Spinal cord (tissue), 10 donors: ENCODE data around the gene NOS1AP. TPM values are rescaled to one million over a fixed set of nuclear protein-coding genes. Genes with fewer than 3 reads are reported as not detected.

Source experiments
- DNase-seq, 6 donors: peaks; one replicate each; pipeline versions ENCODE4 v3.0.0 to v3.0.0-alpha.2; 2013 to 2015; ENCODE audit warnings: low spot score in 6 of 6, low read depth in 4 of 6
- H3K27ac ChIP-seq: one replicate; pipeline ENCODE4 v1.5.1; 2013; ENCODE audit warnings: low read depth, low read length, control low read depth
- H3K27me3 ChIP-seq: one replicate; pipeline ENCODE4 v1.6.1; 2013; ENCODE audit warnings: low read length; ENCODE audit not compliant: control insufficient read depth, insufficient read depth
- H3K36me3 ChIP-seq: one replicate; pipeline ENCODE4 v1.6.1; 2013; ENCODE audit warnings: low read length; ENCODE audit not compliant: control insufficient read depth, insufficient read depth
- H3K4me1 ChIP-seq: one replicate; pipeline ENCODE4 v1.6.1; 2013; ENCODE audit warnings: low read length; ENCODE audit not compliant: control insufficient read depth, insufficient read depth
- H3K4me3 ChIP-seq: one replicate; pipeline ENCODE4 v1.5.1; 2013; ENCODE audit warnings: low read depth, low read length, control low read depth
- H3K9me3 ChIP-seq: one replicate; pipeline ENCODE4 v1.6.1; 2013; ENCODE audit warnings: low read length; ENCODE audit not compliant: control insufficient read depth, insufficient read depth
- WGBS: methylation state at CpG from one replicate; pipeline ENCODE4 v1.1.5; 2013; ENCODE audit warnings: missing lambda C conversion rate; ENCODE audit not compliant: insufficient coverage; 5-methylcytosine and 5-hydroxymethylcytosine counted together
- polyA plus RNA-seq, 2 donors: library from polyadenylated mRNA; unstranded; fragments of 120-200 nt; gene quantifications; one replicate each; pipeline ENCODE4 v1.2.1, GENCODE V29; 2013; ENCODE audit not compliant: insufficient read length in 2 of 2
- total RNA-seq, 2 donors: library from RNA; depleted of rRNA in 1 of 2; stranded (reverse); fragments of 120-200 nt in 1 of 2; fragments of >200 nt in 1 of 2; gene quantifications; one replicate each; pipeline versions ENCODE4 v1.2.3 to v1.2.4, GENCODE V29; 2013 to 2014
- donor health status: healthy.

The NOS1AP gene
- total and polyA plus RNA-seq, 4 donors, result 4.2 to 9.9 (median 8.1) TPM

DNA sequence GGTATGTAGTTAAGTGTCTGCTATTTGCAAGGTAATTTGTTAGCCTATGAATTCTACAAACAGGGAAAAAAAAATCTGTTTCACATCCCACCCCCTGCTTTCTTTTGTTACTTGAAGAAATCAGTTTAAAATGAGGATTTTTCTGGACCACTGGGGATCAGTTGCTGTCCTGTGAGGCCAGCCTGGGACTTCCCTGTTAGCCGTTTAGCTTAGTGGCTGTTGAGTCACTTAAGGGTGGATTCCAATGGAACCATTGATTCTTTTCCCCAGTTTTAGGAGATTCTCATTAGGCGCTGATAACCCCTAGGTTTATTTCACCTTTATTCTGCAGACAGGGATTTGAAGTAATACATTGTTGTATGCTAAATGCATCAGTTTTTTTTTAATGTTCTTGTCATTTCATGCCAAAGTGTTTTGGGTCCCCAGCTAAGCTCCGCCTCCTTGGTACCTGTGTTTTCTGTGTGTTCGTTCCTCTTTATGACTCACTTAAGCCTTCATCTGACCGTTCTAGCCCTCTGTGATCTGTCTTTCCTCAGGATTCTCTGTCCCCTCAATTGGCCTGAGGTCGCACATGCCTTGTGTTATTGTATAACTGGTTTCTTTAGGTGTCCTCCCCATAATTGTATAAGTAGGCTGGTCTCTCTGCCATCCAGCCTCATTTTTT lies 59.3 kb downstream of the NOS1AP start:
- no peak overlapping the region for H3K4me3 ChIP-seq
- H3K36me3 ChIP-seq, result no peaks in the 10 kb centered on the region
- no peak for DNase-seq
- no peaks in the 10 kb centered on the region for H3K27me3 ChIP-seq
- 87% methylated on average over 4 of the region's 6 CpGs for WGBS
- no peak overlapping the region for H3K27ac ChIP-seq
- H3K9me3 ChIP-seq, result no peaks in the 10 kb centered on the region
- no peaks in the 10 kb centered on the region for H3K4me1 ChIP-seq

GRCh38 chr1:162130308-162130707 lies 60.8 kb downstream of the NOS1AP start:
- Histone ChIP-seq H3K9me3 (no peaks in the 10 kb centered on the region), H3K36me3 (no peaks in the 10 kb centered on the region), H3K4me1 (no peaks in the 10 kb centered on the region), H3K27me3 (no peaks in the 10 kb centered on the region), H3K4me3 (no peak overlapping the region), H3K27ac (no peak overlapping the region)
- no CpG with 5 or more reads among the region's 2 CpGs for WGBS
- DNase-seq, result no peak

DNA sequence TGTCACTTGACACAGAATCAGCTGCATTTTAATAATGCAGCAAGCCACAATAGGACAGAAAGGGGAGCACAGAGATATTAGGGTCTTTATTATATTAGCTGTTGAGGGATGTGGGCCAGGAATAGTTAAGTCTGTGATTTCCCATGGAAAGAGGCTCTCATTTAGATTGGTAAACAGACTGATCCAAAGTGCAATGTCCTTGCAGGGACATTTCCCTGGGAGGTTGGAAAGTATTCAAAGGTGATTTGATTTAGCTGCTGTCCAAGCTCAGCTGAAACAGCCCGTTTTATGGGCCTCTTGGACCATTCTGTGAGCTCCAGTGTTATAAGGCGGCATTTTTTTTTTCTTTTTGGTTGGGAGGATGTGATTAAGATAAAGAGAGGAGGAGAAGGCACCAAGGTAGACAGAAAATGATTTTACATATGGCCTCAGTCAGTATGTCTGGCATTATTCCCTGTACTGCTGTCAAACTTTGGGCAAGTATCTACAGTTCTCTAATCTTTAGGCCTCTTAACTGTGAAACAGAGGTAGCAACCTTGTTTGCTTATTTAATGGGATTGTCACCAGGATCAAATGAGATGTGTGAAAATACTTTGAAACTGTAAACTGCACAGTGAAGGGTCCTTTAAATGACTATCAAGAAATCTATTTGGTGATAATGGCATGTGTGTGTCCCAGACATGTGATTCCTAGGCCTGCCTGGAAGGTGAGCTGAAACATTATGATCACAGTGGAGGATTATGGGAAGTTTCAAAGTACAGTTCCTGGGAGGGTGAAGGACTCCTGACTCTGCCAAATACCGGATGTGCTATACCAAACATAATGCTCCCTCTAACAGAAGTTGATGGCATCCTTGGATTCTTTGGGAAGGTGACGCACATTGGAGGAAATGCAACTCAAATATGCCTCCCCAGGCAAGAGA lies 62.2 kb downstream of the NOS1AP start:
- no peak overlapping the region for H3K4me3 ChIP-seq
- H3K27me3 ChIP-seq, result no peaks in the 10 kb centered on the region
- 27% methylated on average over 1 of the region's 4 CpGs for WGBS

GRCh38 chr1:162133566-162133965 lies 64.1 kb downstream of the NOS1AP start:
- no CpG with 5 or more reads among the region's 2 CpGs for WGBS
- H3K4me1 ChIP-seq, result peaks cover 7% of the 10 kb centered on the region

More for the DNA sequence above, 62.2 kb downstream of the NOS1AP start:
- H3K9me3 ChIP-seq, result no peaks in the 10 kb centered on the region
- peak in 2 of 6 donors; percentile 49 to 65 for DNase-seq
- H3K4me1 ChIP-seq, result no peaks in the 10 kb centered on the region
- H3K27ac ChIP-seq, result no peak overlapping the region
- H3K36me3 ChIP-seq, result no peaks in the 10 kb centered on the region

DNA sequence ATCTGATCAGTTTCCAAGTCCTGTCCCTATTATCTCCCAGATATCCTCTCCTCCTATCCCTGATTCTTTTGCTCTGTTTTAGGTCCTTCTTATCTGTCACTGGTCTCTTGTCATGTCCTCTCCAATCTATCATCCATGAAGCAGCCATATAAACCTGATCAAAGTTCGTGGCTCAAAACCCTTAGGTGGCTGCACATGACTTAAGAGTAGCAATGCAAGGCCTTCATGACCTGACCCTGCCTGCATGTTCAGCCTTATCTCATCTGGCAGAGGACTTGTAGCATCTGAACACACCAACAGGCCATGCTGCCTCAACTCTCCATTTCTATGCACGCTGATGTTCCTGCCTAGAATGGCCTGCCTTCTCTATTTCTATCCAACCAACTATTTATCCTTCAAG lies 65.2 kb downstream of the NOS1AP start:
- Histone ChIP-seq H3K4me3 (no peak overlapping the region), H3K36me3 (no peaks in the 10 kb centered on the region), H3K9me3 (no peaks in the 10 kb centered on the region), H3K27ac (no peak overlapping the region), H3K27me3 (no peaks in the 10 kb centered on the region), H3K4me1 (peaks cover 9% of the 10 kb centered on the region)
- DNase-seq, result no peak
- 93% methylated on average over 2 of the region's 2 CpGs for WGBS

More at GRCh38 chr1:162133566-162133965, 64.1 kb downstream of the NOS1AP start:
- no peak overlapping the region for H3K27ac ChIP-seq
- peak in 1 of 6 donors; percentile 49 for DNase-seq
- H3K9me3 ChIP-seq, result no peaks in the 10 kb centered on the region
- H3K4me3 ChIP-seq, result no peak overlapping the region
- H3K36me3 ChIP-seq, result no peaks in the 10 kb centered on the region
- H3K27me3 ChIP-seq, result no peaks in the 10 kb centered on the region

GRCh38 chr1:162135271-162135775 lies 65.8 kb downstream of the NOS1AP start:
- no peak overlapping the region for H3K4me3 ChIP-seq
- 100% methylated on average over 4 of the region's 4 CpGs for WGBS
- H3K4me1 ChIP-seq, result peaks cover 9% of the 10 kb centered on the region
- DNase-seq, result no peak
- H3K36me3 ChIP-seq, result no peaks in the 10 kb centered on the region
- no peak overlapping the region for H3K27ac ChIP-seq
- H3K27me3 ChIP-seq, result no peaks in the 10 kb centered on the region
- no peaks in the 10 kb centered on the region for H3K9me3 ChIP-seq

DNA sequence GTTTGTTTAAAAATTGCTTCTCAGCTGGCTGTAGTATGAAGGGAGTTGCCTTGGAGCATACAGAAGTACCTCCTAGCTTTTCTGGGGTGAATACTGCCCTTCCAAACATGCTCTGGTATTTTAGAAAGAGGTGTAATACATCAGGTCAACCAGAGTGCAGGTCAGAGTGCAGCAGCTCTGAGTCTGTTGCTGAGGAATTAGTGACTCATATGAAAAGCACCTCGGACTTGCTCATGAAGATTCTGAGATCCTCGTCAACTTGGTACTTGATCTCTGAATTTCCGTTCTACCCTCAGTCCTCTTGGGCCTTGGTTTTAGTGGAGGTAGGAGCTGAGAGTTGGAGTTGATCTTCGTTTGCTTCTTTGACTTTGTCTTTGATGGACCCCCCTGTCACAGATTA lies 67.3 kb downstream of the NOS1AP start:
- peaks cover 9% of the 10 kb centered on the region for H3K4me1 ChIP-seq
- WGBS, result 76% methylated on average over 3 of the region's 4 CpGs
- no peak overlapping the region for H3K27ac ChIP-seq

DNA sequence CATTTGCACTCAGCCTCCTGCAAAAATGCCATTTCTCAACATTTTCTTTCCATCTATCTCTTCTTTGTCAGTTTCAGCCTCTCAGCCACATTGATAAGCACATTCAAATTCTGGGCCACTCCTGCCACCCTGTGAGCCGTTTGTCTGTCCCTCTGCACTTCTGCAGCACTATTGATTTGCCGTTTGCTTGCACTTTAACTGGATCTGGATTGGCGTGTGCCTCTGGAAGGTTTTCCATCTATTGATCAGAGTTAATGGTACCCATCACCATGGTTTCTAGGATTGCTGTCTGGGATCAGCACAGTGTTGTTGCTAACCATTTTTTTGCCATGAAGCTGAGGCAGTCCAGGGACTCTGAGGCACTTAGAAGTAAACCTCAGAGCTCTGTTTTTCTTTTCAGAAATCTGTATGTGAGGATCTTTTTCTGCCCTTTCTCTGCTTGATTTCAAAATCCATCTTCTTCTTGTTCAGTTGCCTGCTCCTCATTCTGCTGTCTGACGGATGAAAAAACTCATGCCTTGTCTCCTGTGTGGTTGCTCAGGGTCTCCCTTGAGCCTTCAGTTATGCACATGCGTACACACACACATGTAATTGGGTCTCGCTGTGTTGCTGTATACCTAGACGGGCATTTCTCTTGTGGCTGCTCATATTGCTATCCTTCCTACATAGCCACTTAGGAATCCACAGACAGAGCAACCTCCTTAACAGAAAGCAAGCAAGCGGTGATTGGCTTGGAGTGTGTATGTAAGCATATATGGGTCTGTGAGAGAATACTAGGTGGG lies 67.9 kb downstream of the NOS1AP start:
- 30% methylated on average over 4 of the region's 8 CpGs for WGBS
- H3K4me1 ChIP-seq, result peaks cover 9% of the 10 kb centered on the region
- H3K4me3 ChIP-seq, result no peak overlapping the region
- no peaks in the 10 kb centered on the region for H3K36me3 ChIP-seq
- H3K27ac ChIP-seq, result no peak overlapping the region
- DNase-seq, result peak in 1 of 6 donors; percentile 80
- no peaks in the 10 kb centered on the region for H3K27me3 ChIP-seq
- no peaks in the 10 kb centered on the region for H3K9me3 ChIP-seq

More for the DNA sequence above, 67.3 kb downstream of the NOS1AP start:
- no peak for DNase-seq
- Histone ChIP-seq H3K9me3 (no peaks in the 10 kb centered on the region), H3K27me3 (no peaks in the 10 kb centered on the region), H3K4me3 (no peak overlapping the region), H3K36me3 (no peaks in the 10 kb centered on the region)

- no peaks in the 10 kb centered on the region for H3K27me3 ChIP-seq
Measured at GRCh38 chr1:162138112-162138511, 68.6 kb downstream of the NOS1AP start.

More at GRCh38 chr1:162138112-162138511, 68.6 kb downstream of the NOS1AP start:
- Histone ChIP-seq H3K36me3 (no peaks in the 10 kb centered on the region), H3K4me1 (peaks cover 9% of the 10 kb centered on the region), H3K27ac (no peak overlapping the region), H3K4me3 (no peak overlapping the region), H3K9me3 (no peaks in the 10 kb centered on the region)
- no peak for DNase-seq
- WGBS, result no CpG with 5 or more reads among the region's 2 CpGs
